Measurements from ENCODE around the gene CHD9.
"Not testable (repeated sequence)": the region's sequence is repeated elsewhere in the genome, so short reads cannot be mapped to it uniquely, and the experiment has no call there.

Gene CHD9

DNA sequence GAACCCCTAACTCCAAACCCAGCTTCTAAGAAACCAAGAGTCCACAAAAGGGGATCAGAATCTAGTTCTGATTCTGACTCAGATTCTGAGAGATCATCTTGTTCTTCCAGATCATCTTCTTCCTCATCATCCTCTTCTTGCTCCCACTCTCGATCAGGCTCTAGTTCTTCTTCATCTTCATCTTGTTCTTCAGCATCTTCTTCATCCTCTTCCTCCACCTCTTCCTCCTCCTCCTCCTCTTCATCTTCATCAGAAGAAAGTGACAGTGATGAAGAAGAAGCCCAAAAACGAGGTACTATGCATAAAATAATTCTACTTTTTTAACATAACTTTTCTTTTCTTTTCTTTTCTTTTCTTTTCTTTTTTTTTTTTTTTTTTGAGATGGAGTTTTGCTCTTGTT, 249.5 kb downstream of the CHD9 start:
- Histone ChIP-seq H3K9me3 (ENCODE audit: insufficient read depth, low read length) (no peaks in the 10 kb centered on the region), H3K4me3 (ENCODE audit: insufficient read length, low read depth) (no peak overlapping the region), H3K27me3 (ENCODE audit: insufficient read depth, insufficient read length) (no peaks in the 10 kb centered on the region), H3K9ac (ENCODE audit: insufficient read length, low read depth) (no peak overlapping the region), H3K36me3 (ENCODE audit: insufficient read depth, insufficient read length, low read length) (peaks cover 68% of the 10 kb centered on the region), H3K4me1 (ENCODE audit: insufficient read depth, insufficient read length) (no peaks in the 10 kb centered on the region)
- TF ChIP-seq ZNF274 (IDR thresholded peaks at IDR 0.05; ENCODE audit: low read depth, low read length) = no peak
- TF ChIP-seq SUZ12 (IDR thresholded peaks at IDR 0.05; ENCODE audit: extremely low read depth, insufficient read depth, insufficient read length) = no peak
- TF ChIP-seq YY1 (IDR thresholded peaks at IDR 0.05; ENCODE audit: insufficient read depth, insufficient read length) = no peak
- no peak for DNase-seq (ENCODE audit: low read depth, low spot score)

DNA sequence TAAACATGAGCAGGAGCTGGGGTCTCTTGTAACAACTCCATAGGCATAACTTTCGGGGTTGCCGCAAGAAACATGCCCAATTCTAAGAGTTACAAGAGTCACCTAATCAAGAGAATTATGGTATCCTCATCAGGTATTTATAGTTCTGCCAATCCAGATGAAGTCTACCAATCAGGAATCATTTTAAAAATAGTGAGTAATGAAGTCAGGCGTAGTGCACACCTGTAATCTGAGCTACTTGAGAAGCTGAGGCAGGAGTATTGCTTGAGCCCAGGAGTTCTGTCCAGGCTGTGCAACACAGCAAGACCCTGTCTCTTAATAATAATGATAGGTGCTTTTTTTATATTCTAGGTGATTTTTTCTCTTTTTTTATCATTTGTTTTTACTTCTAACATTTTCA, 251.0 kb downstream of the CHD9 start:
- no peaks in the 10 kb centered on the region for H3K27me3 ChIP-seq (ENCODE audit: insufficient read depth, insufficient read length)
- H3K36me3 ChIP-seq (ENCODE audit: insufficient read depth, insufficient read length, low read length) = peaks cover 70% of the 10 kb centered on the region
- H3K9me3 ChIP-seq (ENCODE audit: insufficient read depth, low read length) = no peaks in the 10 kb centered on the region

DNA sequence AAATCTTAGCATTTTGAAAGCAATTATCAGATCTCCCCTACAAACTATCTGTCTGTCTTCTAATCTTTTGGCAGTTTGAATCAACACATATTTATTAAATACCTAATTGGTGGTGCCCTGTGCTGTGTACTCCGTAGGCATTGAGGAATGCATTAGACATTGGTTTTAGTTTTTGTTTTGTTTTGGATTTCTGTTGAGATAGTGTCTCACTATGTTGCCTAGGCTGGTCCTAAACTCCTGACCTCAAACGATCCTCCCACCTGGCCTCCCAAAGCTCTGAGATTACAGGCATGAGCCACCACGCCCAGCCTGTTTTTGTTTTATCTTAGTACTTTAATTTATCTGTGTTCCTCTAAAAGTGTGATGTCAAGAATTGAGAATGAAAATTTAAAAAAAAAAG, 254.7 kb downstream of the CHD9 start:
- DNase-seq (ENCODE audit: low read depth, low spot score) = no peak
- Histone ChIP-seq H3K4me3 (ENCODE audit: insufficient read length, low read depth) (no peak overlapping the region), H3K27me3 (ENCODE audit: insufficient read depth, insufficient read length) (no peaks in the 10 kb centered on the region), H3K36me3 (ENCODE audit: insufficient read depth, insufficient read length, low read length) (peaks cover 78% of the 10 kb centered on the region), H3K9ac (ENCODE audit: insufficient read length, low read depth) (no peak overlapping the region), H3K9me3 (ENCODE audit: insufficient read depth, low read length) (no peaks in the 10 kb centered on the region), H3K4me1 (ENCODE audit: insufficient read depth, insufficient read length) (no peaks in the 10 kb centered on the region)
- TF ChIP-seq ZNF274 (IDR thresholded peaks at IDR 0.05; ENCODE audit: low read depth, low read length) (no peak), SUZ12 (IDR thresholded peaks at IDR 0.05; ENCODE audit: extremely low read depth, insufficient read depth, insufficient read length) (no peak), YY1 (IDR thresholded peaks at IDR 0.05; ENCODE audit: insufficient read depth, insufficient read length) (no peak)

More for the DNA sequence above, 251.0 kb downstream of the CHD9 start:
- no peaks in the 10 kb centered on the region for H3K4me1 ChIP-seq (ENCODE audit: insufficient read depth, insufficient read length)
- H3K4me3 ChIP-seq (ENCODE audit: insufficient read length, low read depth) = no peak overlapping the region
- DNase-seq (ENCODE audit: low read depth, low spot score) = no peak
- no peak for TF ChIP-seq SUZ12 (IDR thresholded peaks at IDR 0.05; ENCODE audit: extremely low read depth, insufficient read depth, insufficient read length)
- no peak for TF ChIP-seq ZNF274 (IDR thresholded peaks at IDR 0.05; ENCODE audit: low read depth, low read length)
- no peak for TF ChIP-seq YY1 (IDR thresholded peaks at IDR 0.05; ENCODE audit: insufficient read depth, insufficient read length)
- H3K9ac ChIP-seq (ENCODE audit: insufficient read length, low read depth) = no peak overlapping the region

DNA sequence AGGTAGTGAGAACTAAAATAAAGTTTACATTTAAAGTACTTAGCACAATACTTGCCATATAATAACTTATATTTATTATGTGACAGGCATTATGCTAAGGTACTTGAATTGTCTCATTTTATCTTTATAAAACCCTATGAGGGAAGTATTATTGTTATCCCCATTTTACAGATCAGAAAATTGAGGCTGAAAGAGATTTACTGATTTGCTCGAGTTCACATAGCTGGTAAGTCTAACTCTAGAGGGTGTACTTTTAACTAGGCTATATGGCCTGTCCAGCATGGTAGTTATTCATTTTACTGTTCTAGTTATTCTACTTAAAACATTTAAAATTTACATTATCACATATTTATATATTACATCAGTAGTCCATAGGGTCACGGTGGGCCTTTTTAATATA, 266.2 kb downstream of the CHD9 start:
- Histone ChIP-seq H3K9me3 (ENCODE audit: insufficient read depth, low read length) (no peaks in the 10 kb centered on the region), H3K4me3 (ENCODE audit: insufficient read length, low read depth) (no peak overlapping the region), H3K4me1 (ENCODE audit: insufficient read depth, insufficient read length) (no peaks in the 10 kb centered on the region), H3K9ac (ENCODE audit: insufficient read length, low read depth) (no peak overlapping the region), H3K36me3 (ENCODE audit: insufficient read depth, insufficient read length, low read length) (peaks cover 82% of the 10 kb centered on the region), H3K27me3 (ENCODE audit: insufficient read depth, insufficient read length) (no peaks in the 10 kb centered on the region)
- no peak for DNase-seq (ENCODE audit: low read depth, low spot score)
- TF ChIP-seq ZNF274 (IDR thresholded peaks at IDR 0.05; ENCODE audit: low read depth, low read length) (no peak), YY1 (IDR thresholded peaks at IDR 0.05; ENCODE audit: insufficient read depth, insufficient read length) (no peak), SUZ12 (IDR thresholded peaks at IDR 0.05; ENCODE audit: extremely low read depth, insufficient read depth, insufficient read length) (no peak)

DNA sequence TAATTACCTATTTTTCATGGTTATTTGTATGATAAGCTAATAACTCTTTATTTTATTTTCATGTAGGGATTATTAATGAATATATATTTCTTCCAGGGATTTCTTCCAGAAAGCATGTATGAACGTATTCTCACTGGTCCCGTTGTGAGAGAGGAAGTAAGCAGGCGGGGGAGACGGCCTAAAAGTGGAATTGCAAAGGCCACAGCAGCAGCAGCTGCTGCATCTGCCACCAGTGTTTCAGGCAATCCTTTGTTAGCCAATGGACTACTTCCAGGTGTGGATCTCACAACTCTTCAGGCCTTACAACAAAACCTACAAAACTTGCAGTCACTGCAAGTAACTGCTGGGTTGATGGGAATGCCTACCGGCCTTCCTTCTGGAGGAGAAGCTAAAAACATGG, 269.1 kb downstream of the CHD9 start:
- DNase-seq (ENCODE audit: low read depth, low spot score) = no peak
- no peak for TF ChIP-seq YY1 (IDR thresholded peaks at IDR 0.05; ENCODE audit: insufficient read depth, insufficient read length)
- TF ChIP-seq ZNF274 (IDR thresholded peaks at IDR 0.05; ENCODE audit: low read depth, low read length) = no peak
- no peak for TF ChIP-seq SUZ12 (IDR thresholded peaks at IDR 0.05; ENCODE audit: extremely low read depth, insufficient read depth, insufficient read length)
- peaks cover 57% of the 10 kb centered on the region for H3K36me3 ChIP-seq (ENCODE audit: insufficient read depth, insufficient read length, low read length)

DNA sequence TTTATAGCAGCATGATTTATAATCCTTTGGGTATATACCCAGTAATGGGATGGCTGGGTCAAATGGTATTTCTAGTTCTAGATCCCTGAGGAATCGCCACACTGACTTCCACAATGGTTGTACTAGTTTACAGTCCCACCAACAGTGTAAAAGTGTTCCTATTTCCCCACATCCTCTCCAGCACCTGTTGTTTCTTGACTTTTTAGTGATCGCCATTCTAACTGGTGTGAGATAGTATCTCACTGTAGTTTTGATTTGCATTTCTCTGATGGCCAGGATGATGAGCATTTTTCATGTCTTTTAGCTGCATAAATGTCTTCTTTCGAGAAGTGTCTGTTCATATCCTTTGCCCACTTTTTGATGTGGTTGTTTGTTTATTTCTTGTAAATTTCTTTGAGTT, 276.2 kb downstream of the CHD9 start:
- not testable (repeated sequence) for H3K36me3 ChIP-seq (ENCODE audit: insufficient read depth, insufficient read length, low read length); H3K27me3 ChIP-seq (ENCODE audit: insufficient read depth, insufficient read length); H3K9ac ChIP-seq (ENCODE audit: insufficient read length, low read depth); H3K4me3 ChIP-seq (ENCODE audit: insufficient read length, low read depth); H3K4me1 ChIP-seq (ENCODE audit: insufficient read depth, insufficient read length); DNase-seq (ENCODE audit: low read depth, low spot score); H3K9me3 ChIP-seq (ENCODE audit: insufficient read depth, low read length)

More for the DNA sequence above, 269.1 kb downstream of the CHD9 start:
- no peaks in the 10 kb centered on the region for H3K4me1 ChIP-seq (ENCODE audit: insufficient read depth, insufficient read length)
- no peak overlapping the region for H3K9ac ChIP-seq (ENCODE audit: insufficient read length, low read depth)
- no peaks in the 10 kb centered on the region for H3K9me3 ChIP-seq (ENCODE audit: insufficient read depth, low read length)
- H3K27me3 ChIP-seq (ENCODE audit: insufficient read depth, insufficient read length) = no peaks in the 10 kb centered on the region
- no peak overlapping the region for H3K4me3 ChIP-seq (ENCODE audit: insufficient read length, low read depth)

DNA sequence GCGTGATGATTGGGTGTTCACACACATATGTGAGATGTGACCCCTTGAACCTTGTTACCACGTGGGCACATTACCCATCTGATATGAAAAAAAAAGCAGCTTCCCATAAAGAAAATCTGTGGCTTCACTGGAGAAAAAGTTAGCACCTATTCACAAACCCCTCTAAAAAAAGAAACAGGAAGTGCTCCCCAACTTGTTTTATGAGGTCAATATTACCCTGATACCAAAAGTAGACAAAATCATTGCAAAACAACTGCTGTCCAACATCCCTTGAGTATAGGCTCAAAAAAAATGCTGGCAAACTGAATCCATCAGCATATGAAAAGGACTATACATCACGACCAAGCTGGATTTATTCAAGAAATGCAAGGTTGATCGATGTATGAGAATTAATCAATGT, 279.8 kb downstream of the CHD9 start:
- Histone ChIP-seq H3K9me3 (ENCODE audit: insufficient read depth, low read length) (no peaks in the 10 kb centered on the region), H3K9ac (ENCODE audit: insufficient read length, low read depth) (no peak overlapping the region), H3K36me3 (ENCODE audit: insufficient read depth, insufficient read length, low read length) (no peaks in the 10 kb centered on the region), H3K27me3 (ENCODE audit: insufficient read depth, insufficient read length) (no peaks in the 10 kb centered on the region), H3K4me3 (ENCODE audit: insufficient read length, low read depth) (no peak overlapping the region), H3K4me1 (ENCODE audit: insufficient read depth, insufficient read length) (no peaks in the 10 kb centered on the region)
- DNase-seq (ENCODE audit: low read depth, low spot score) = no peak
- TF ChIP-seq ZNF274 (IDR thresholded peaks at IDR 0.05; ENCODE audit: low read depth, low read length) = no peak
- no peak for TF ChIP-seq YY1 (IDR thresholded peaks at IDR 0.05; ENCODE audit: insufficient read depth, insufficient read length)
- TF ChIP-seq SUZ12 (IDR thresholded peaks at IDR 0.05; ENCODE audit: extremely low read depth, insufficient read depth, insufficient read length) = no peak

DNA sequence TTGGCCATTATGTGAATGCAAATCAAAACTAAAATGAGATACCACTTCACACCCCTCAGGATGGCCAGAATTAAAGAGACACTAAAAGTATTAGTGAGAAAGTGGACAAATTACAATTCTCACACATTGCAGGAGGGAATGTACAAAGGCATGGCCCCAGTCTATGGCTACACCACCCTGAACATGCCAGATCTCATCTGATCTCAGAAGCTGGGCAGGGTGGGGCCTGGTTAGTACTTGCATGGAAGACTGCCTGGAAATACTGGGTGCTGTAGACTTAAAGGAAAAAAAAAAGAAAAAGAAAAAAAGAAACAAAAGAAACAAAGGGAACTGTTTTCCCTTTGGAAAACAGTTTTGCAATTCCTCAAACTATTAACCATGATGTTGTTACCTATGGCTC, 282.5 kb downstream of the CHD9 start:
- no peaks in the 10 kb centered on the region for H3K9me3 ChIP-seq (ENCODE audit: insufficient read depth, low read length)
- no peak for TF ChIP-seq ZNF274 (IDR thresholded peaks at IDR 0.05; ENCODE audit: low read depth, low read length)
- TF ChIP-seq SUZ12 (IDR thresholded peaks at IDR 0.05; ENCODE audit: extremely low read depth, insufficient read depth, insufficient read length) = no peak
- no peak for TF ChIP-seq YY1 (IDR thresholded peaks at IDR 0.05; ENCODE audit: insufficient read depth, insufficient read length)
- DNase-seq (ENCODE audit: low read depth, low spot score) = no peak
- no peaks in the 10 kb centered on the region for H3K4me1 ChIP-seq (ENCODE audit: insufficient read depth, insufficient read length)
- no peak overlapping the region for H3K4me3 ChIP-seq (ENCODE audit: insufficient read length, low read depth)
- no peak overlapping the region for H3K9ac ChIP-seq (ENCODE audit: insufficient read length, low read depth)
- H3K27me3 ChIP-seq (ENCODE audit: insufficient read depth, insufficient read length) = no peaks in the 10 kb centered on the region
- H3K36me3 ChIP-seq (ENCODE audit: insufficient read depth, insufficient read length, low read length) = no peaks in the 10 kb centered on the region

Data from NT2/D1 (cell line).